NB4 (cell line): Measurements from ENCODE around the gene CDK11B.

ENCODE experiments used
- CTCF ChIP-seq: IDR thresholded peaks from one replicate; pipeline ENCODE4 v1.5.1; 2012; ENCODE audit warnings: low read depth, low read length
- MYC ChIP-seq: IDR thresholded peaks from 2 replicates; pipeline ENCODE4 v1.6.1; 2011; ENCODE audit warnings: low read depth, low read length
- POLR2A ChIP-seq: IDR thresholded peaks from 2 replicates; pipeline ENCODE4 v1.6.1; 2011; ENCODE audit warnings: mild to moderate bottlenecking; ENCODE audit not compliant: insufficient read length; ENCODE audit errors: extremely low read depth

- TF ChIP-seq CTCF, result no peak
- no peak for TF ChIP-seq MYC
- TF ChIP-seq POLR2A, result no peak
Observed at GRCh38 chr1:1605724-1606123, 53.1 kb downstream of the CDK11B start.
